Type B pancreatic cell (in vitro differentiated cells): ENCODE data around the gene ANKRD33B. TPM values are rescaled to one million over a fixed set of nuclear protein-coding genes. Genes with fewer than 3 reads are reported as not detected.
"Not testable (repeated sequence)": the region's sequence is repeated elsewhere in the genome, so short reads cannot be mapped to it uniquely, and the experiment has no call there.

Experiments used
- DNase-seq: peaks from one replicate; pipeline ENCODE4 v3.0.0; 2021; ENCODE audit warnings: mixed read lengths; ENCODE audit not compliant: unreplicated experiment; ENCODE audit errors: extremely low spot score
- H3K27ac Mint-ChIP-seq: 2 replicates; pipeline ENCODE4 v1.8.0; 2021; ENCODE audit warnings: mild to moderate bottlenecking, mixed read lengths
- H3K27me3 Mint-ChIP-seq: 2 replicates; pipeline ENCODE4 v1.8.0; 2021; ENCODE audit warnings: mixed read lengths
- H3K36me3 Mint-ChIP-seq: 2 replicates; pipeline ENCODE4 v1.8.0; 2021; ENCODE audit warnings: mixed read lengths
- H3K4me1 Mint-ChIP-seq: one replicate; pipeline ENCODE4 v1.8.0; 2021; ENCODE audit warnings: mixed read lengths; ENCODE audit not compliant: unreplicated experiment
- H3K4me3 Mint-ChIP-seq: 2 replicates; pipeline ENCODE4 v1.8.0; 2021; ENCODE audit warnings: mild to moderate bottlenecking, mixed read lengths
- H3K9me3 Mint-ChIP-seq: 2 replicates; pipeline ENCODE4 v1.8.0; 2021; ENCODE audit warnings: mixed read lengths
- CTCF ChIP-seq: fragments of 200-600 bp; sonication (generic); conservative IDR thresholded peaks from 2 replicates; pipeline ENCODE4 v1.5.0; 2021; ENCODE audit warnings: antibody characterized with exemption, mild to moderate bottlenecking
- long read RNA-seq: library from polyadenylated mRNA; unstranded; transcript quantifications from one replicate; pipeline ENCODE4 v2.0.0, GENCODE V29; 2020
- total RNA-seq: library from RNA; stranded (reverse); gene quantifications from 2 replicates; pipeline ENCODE4 v1.2.1, GENCODE V29; 2021; ENCODE audit warnings: low replicate concordance

The ANKRD33B gene
- 3.4 and 5.4 TPM in 2 replicates for total RNA-seq
- long read RNA-seq, partial matches to known transcripts: 0 of 4 reads
- long read RNA-seq, other reads (novel, unspliced or antisense): 4 of 4 reads

GRCh38 chr5:10563945-10564837, at the start of gene ANKRD33B:
TSS of gene ANKRD33B (plus strand) at chr5:10564070. CDS start at chr5:10564468, 398 bp downstream.
- Mint-ChIP-seq H3K4me3 (peak within 1 kb of the TSS; percentile 86), H3K36me3 (no peaks in the 10 kb centered on the region), H3K27ac (no peak within 1 kb of the TSS), H3K9me3 (no peaks in the 10 kb centered on the region), H3K27me3 (peaks cover 45% of the 10 kb centered on the region), H3K4me1 (peaks cover 14% of the 10 kb centered on the region)
- DNase-seq: no peak
- no peak for TF ChIP-seq CTCF

- not testable (repeated sequence) for DNase-seq, H3K9me3 Mint-ChIP-seq, H3K27me3 Mint-ChIP-seq, H3K4me3 Mint-ChIP-seq, H3K36me3 Mint-ChIP-seq, H3K27ac Mint-ChIP-seq
- H3K4me1 Mint-ChIP-seq: peaks cover 20% of the 10 kb centered on the region
These were observed 49.3 kb upstream of the ANKRD33B start for GRCh38 chr5:10514572-10514971.

- no peak overlapping the region for H3K27ac Mint-ChIP-seq
- H3K4me3 Mint-ChIP-seq: no peak overlapping the region
These were observed 48.4 kb upstream of the ANKRD33B start for GRCh38 chr5:10515492-10515891.

GRCh38 chr5:10518347-10518746, 45.5 kb upstream of the ANKRD33B start:
- Mint-ChIP-seq H3K4me1 (peaks cover 16% of the 10 kb centered on the region), H3K4me3 (no peak overlapping the region), H3K27me3 (no peaks in the 10 kb centered on the region), H3K36me3 (no peaks in the 10 kb centered on the region), H3K9me3 (peaks cover 10% of the 10 kb centered on the region), H3K27ac (no peak overlapping the region)
- no peak for TF ChIP-seq CTCF
- no peak for DNase-seq

More at GRCh38 chr5:10515492-10515891, 48.4 kb upstream of the ANKRD33B start:
- H3K9me3 Mint-ChIP-seq: peaks cover 3% of the 10 kb centered on the region
- H3K36me3 Mint-ChIP-seq: no peaks in the 10 kb centered on the region
- no peak for TF ChIP-seq CTCF
- H3K4me1 Mint-ChIP-seq: peaks cover 18% of the 10 kb centered on the region
- no peaks in the 10 kb centered on the region for H3K27me3 Mint-ChIP-seq
- DNase-seq: no peak

- H3K36me3 Mint-ChIP-seq: no peaks in the 10 kb centered on the region
- no peaks in the 10 kb centered on the region for H3K27me3 Mint-ChIP-seq
- no peak for DNase-seq
- TF ChIP-seq CTCF: no peak
- H3K9me3 Mint-ChIP-seq: peaks cover 10% of the 10 kb centered on the region
- no peak overlapping the region for H3K27ac Mint-ChIP-seq
- H3K4me3 Mint-ChIP-seq: no peak overlapping the region
- peaks cover 7% of the 10 kb centered on the region for H3K4me1 Mint-ChIP-seq
These were observed 44.1 kb upstream of the ANKRD33B start for GRCh38 chr5:10519729-10520128.

GRCh38 chr5:10520706-10521105, 43.2 kb upstream of the ANKRD33B start:
- Mint-ChIP-seq H3K9me3 (peaks cover 10% of the 10 kb centered on the region), H3K27me3 (no peaks in the 10 kb centered on the region), H3K27ac (no peak overlapping the region), H3K36me3 (no peaks in the 10 kb centered on the region), H3K4me1 (peaks cover 7% of the 10 kb centered on the region), H3K4me3 (no peak overlapping the region)
- no peak for TF ChIP-seq CTCF
- DNase-seq: no peak
